HG02981 (cell line): ENCODE data around the gene MRPL43.
"Not testable (repeated sequence)": the region's sequence is repeated elsewhere in the genome, so short reads cannot be mapped to it uniquely, and the experiment has no call there.

Experiments used
- ATAC-seq: cut with Tn5 transposase; IDR thresholded peaks from one replicate; pipeline ENCODE4 v1.9.1; 2021; ENCODE audit warnings: mild to moderate bottlenecking, moderate library complexity; ENCODE audit not compliant: unreplicated experiment

Gene MRPL43

GRCh38 chr10:100986952-100987684 is at the start of gene MRPL43, which contains the start of gene TWNK:
Gene MRPL43 (minus strand): TSS chr10:100987497. CDS start chr10:100987443, 54 bp downstream.
Gene TWNK (plus strand): TSS chr10:100987543. CDS start chr10:100988211, 668 bp downstream.
- ATAC-seq, result peak; percentile 75

DNA sequence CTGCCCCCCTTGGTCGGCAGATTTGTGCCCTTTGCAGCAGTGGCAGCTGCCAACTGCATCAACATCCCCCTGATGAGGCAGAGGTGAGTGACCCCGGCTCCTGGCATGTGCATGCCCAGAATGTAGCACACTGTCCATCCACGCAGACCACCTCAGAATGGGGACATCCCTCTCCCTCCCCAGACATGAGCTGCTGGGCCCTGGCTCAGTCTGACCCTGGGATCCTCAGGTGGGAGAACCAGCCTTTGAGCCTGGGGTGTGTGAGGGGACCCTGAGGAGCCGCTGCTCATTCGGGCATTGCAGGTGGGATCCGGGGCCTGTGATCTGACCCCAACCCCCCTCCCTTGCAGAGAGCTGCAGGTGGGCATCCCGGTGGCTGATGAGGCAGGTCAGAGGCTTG is 49.4 kb upstream of the MRPL43 start:
- ATAC-seq, result no peak

DNA sequence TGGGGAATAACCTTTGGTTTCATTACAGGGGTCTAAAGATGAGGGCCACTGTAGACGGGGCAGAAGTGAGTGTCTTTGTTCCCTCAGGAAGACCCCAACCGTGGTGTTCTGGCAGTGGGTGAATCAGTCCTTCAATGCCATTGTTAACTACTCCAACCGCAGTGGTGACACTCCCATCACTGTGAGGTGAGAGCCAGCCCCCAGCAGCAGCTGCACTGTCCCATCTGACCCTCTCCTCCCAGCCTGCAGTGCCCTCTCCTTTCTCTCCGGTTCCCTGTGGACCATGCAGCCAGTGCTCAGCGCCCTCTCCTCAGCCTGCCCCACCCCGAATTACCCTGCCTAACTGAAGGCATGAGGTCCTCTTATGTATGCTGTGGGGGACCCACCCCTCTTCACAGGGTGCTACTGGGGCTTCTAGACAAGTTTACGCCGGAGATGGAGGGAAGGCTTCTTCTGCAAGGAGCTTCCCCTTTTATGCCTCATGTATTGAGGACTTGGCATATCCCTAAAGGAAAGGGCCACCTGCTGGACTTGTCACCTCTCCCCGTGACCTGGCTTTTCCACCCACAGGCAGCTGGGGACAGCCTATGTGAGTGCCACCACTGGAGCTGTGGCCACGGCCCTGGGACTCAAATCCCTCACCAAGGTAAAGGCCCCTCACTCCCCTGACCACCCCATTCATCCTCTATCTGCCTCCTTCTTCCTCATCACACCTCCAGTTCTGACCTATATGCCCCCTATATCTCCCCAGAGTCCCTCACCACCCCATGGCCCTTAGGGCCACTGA is 48.8 kb upstream of the MRPL43 start:
- no peak for ATAC-seq

- ATAC-seq, result no peak
Observed at GRCh38 chr10:101035314-101035713, 48.0 kb upstream of the MRPL43 start.

GRCh38 chr10:101034404-101034803 is 47.1 kb upstream of the MRPL43 start:
- not testable (repeated sequence) for ATAC-seq

- ATAC-seq, result no peak
Observed at GRCh38 chr10:101033276-101033675, 46.0 kb upstream of the MRPL43 start.

- ATAC-seq, result no peak
Observed at GRCh38 chr10:101032637-101033224, 45.4 kb upstream of the MRPL43 start.

GRCh38 chr10:101031796-101032636 is 44.7 kb upstream of the MRPL43 start:
- no peak for ATAC-seq

DNA sequence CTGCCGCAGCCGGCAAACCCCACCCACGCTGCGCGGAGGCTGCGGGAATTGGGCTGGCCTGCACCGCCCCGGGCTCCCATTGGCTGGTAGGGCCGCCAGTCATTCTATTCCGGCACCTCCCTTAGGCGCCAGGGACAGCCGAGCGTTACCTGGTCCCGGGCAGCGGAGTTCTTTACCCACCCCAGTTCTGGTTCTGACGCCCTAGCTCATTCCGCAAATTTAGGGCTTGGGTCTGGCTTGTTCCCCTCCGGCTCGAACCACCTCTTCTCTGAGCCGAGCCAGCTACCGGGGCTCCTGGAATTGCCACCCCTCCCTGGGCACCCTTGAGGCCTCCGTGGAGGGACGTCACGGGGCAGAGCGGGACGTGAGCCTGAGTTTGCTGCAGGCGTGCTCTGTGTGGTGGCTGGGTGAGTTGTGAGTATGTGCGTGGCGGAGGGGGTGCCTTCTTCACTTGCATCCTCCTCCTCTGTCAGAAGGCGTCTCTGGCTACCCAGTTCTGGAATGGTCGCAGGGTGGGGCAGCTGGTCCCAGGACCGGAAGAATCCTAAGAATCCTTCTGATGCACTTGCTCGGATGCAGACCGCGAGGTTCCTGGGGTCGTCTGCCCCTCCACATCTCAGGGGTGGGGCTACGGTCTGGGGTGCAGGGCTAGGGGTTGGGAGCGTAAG is 44.0 kb upstream of the MRPL43 start, which contains the start of the genes PDZD7 and SFXN3:
PDZD7 (minus strand) TSS at position 2 of the 668 bp plus-strand sequence. CDS start 910 bp downstream, outside the sequence.
SFXN3 (plus strand) TSS at position 107 of the 668 bp plus-strand sequence. CDS start 3,461 bp downstream, outside the sequence.
- peak; percentile 83 for ATAC-seq

GRCh38 chr10:101030496-101031127 is 43.3 kb upstream of the MRPL43 start:
- no peak for ATAC-seq

DNA sequence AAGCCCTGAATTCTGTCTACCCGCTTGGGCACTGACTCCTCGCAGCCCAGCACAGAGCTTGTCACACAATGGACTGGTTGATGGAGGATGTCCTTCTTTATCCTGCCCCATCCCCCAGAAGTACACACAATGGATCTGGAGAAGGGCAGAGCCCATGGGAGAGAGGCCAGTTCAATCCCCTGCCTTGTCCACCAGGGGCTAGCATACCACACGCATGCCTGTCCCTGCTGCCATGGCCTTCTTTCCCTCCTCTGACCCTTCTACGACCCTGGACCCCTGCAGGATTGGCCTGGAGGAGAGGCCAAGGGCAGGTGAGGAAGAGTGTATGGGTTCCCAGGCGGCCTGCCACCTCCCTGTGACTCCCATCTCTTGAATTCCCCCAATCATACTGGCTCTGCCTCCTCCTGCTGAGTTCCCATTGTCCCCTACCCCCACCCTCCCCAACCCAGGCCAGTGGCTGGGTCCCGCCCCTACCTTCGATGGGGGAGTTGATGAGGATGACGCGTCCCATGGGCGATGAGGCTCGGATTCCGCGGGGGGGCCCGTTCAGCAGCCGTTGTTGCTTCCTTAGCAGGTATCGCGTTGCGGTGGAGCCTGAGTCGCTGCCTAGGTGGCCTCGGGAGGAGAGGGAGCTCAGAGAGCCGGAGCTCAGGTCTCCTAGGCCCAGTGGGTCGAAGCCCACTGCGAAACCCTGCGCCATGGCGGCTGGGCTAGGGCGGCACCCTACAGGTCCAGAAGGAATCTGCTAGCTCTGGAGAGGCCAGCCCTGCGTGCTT is 42.4 kb upstream of the MRPL43 start:
- ATAC-seq, result no peak

DNA sequence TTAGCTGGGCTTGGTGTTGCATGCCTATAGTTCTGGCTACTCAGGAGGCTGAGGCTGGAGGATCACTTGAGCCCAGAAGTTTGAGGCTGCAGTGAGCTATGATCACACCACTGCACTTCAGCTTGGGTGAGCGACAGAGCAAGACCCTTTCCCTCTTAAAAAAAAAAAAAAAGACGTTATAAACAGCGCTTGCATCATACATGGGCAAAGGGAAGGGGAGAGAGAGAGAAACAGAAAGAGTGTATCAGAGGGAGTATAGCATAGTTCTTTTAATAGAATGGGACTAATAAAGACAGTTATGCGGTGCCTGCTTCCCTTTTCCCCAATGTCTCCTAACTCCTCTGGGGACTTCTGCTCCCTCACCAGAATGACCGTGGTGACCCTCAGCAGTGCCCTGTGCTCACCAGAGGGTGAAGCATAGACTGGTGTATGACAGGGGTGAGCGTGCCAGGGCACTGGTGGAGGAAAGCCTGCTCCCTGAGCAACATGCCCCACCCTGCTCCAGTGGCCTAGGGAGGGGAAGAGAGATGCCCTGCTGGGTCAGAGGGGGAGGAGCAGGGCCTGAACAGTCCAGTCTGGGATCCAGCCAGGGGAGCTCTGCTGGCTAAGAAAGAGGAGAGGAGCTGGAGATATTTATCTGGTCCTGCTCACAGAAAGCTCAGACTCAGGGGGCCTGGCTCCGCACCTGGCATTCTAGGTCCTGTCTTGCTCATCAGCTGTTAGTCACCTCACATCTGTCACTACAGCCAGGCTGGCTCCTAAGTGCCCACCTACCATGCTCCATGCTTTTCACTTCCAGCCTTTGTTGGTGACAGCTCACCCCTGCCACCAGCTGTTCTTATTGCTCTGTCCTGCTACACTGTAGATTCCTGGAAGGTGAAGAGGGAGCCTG is 41.4 kb upstream of the MRPL43 start:
- ATAC-seq, result no peak

- ATAC-seq, result no peak
Observed at GRCh38 chr10:101027106-101027720, 39.9 kb upstream of the MRPL43 start.

DNA sequence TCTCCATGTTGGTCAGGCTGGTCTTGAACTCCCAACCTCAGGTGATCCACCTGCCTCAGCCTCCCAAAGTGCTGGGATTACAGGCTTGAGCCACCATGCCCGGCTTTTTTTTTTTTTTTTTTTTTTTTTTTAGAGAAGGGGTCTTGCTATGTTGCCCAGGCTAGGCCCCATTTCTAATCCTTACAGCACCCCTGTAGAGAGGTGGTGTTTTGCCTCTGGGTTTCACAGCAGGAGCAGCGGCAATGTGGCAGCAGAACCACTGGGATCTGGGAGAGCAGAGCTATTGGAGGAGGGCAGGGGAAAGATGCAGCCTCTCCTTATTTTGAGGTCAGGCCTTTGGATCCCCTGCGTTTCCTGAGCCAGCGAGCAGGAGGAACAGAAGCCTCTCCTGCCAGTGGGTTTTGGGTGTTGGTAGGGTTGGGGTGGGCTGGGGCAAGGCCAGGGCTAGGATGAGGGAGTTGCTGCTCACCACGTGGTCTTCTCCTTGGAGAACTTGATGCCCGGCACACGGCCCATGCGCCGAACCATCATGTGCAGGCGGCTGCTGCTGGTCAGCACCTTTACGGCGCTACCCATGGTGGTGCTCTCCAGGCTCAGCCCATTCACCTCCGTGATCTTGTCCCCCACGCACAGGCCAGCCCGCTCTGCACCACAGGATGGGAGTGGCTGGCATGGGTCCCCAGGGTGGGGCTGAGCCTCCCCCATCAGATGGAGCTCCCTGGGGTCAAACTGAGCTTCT is 35.8 kb upstream of the MRPL43 start:
- ATAC-seq, result no peak

DNA sequence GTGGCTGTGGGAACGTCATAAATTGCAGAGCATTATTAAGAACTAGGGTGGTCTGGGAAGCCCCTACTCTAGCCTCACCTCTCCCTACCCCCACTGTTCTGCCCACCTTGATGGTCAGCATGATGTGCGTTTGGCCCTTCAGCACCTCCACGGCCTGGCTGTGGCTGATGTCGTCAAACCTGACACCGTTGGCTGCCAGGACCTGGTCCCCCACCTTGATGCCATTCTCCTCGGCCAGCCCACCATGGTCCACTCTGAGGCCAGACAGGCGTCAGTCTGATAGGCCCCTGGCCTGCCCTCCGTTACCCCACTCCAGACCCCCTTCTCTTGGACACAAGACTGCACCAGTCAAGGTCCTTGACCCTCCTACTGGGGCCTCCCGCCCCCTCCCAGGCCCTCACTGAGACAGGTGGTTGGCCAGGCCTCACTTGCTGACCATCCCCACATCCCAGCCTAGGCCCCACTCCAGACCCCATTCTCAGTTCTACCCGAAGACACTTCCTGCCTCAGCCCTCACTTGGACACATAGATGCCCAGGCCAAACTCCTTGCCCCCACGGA is 34.5 kb upstream of the MRPL43 start:
- no peak for ATAC-seq

DNA sequence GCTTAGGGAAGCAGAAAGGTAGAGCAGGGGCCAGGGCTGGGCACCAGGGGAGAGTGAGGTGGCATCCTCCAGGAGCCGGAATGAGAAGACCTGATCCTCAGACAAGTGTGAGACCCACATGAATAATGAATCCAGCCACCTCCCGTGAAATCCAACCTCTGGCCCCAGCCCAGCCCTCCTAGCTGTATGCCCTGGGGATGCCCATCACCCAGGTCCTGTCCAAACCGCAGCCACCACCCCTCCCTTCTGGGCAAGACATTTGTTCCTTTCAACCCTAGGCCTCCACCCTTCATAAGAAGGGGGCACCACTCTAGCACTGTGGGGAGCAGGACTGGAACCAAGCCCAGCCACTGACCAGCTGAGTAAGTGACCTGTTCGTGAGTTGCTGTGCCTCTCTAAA is 33.9 kb upstream of the MRPL43 start:
- no peak for ATAC-seq
